ENCODE results near the gene CHRNG.

- TF ChIP-seq EP300 (IDR thresholded peaks at IDR 0.05): no peak
- no peak for TF ChIP-seq POLR2A (IDR thresholded peaks at IDR 0.05)
Observed at GRCh38 chr2:232577841-232578240, 38.3 kb downstream of the CHRNG start.

Measured in ovary (tissue), 1 donor.